Ovary (tissue), 9 donors: ENCODE measurements around the gene FLVCR2. TPM values are rescaled to one million over a fixed set of nuclear protein-coding genes. Genes with fewer than 3 reads are reported as not detected.

Source experiments
- DNase-seq, 5 donors: peaks; one replicate each; pipeline ENCODE4 v3.0.0-alpha.2; 2019 to 2020
- H3K27ac ChIP-seq, 2 donors: fragments of 200-600 bp; one replicate each; pipeline versions ENCODE4 v1.5.1 to v1.8.0; 2019 to 2022
- H3K27me3 ChIP-seq: fragments of 200-600 bp; one replicate; pipeline ENCODE4 v1.8.0; 2022
- H3K36me3 ChIP-seq: fragments of 200-600 bp; sonication (generic); one replicate; pipeline ENCODE4 v1.5.1; 2019
- H3K4me1 ChIP-seq: one replicate; pipeline ENCODE4 v1.8.1; 2013; ENCODE audit warnings: mild to moderate bottlenecking, moderate library complexity; ENCODE audit not compliant: insufficient read depth
- H3K4me3 ChIP-seq: fragments of 200-600 bp; sonication (generic); one replicate; pipeline ENCODE4 v1.5.1; 2017
- H3K9me3 ChIP-seq, 2 donors: fragments of 200-600 bp in 1 of 2; sonication (generic) in 1 of 2; one replicate each; pipeline versions ENCODE4 v1.5.1 to v1.8.1; 2013 to 2019; ENCODE audit warnings: mild to moderate bottlenecking in 1 of 2, moderate library complexity in 1 of 2
- CTCF ChIP-seq, 3 donors: fragments of 450-650 bp in 2 of 3; fragments of 200-600 bp in 1 of 3; IDR thresholded peaks; one replicate each; pipeline versions ENCODE4 v1.5.1 to v1.8.0; 2016 to 2022; ENCODE audit warnings: antibody characterized with exemption in 3 of 3, mild to moderate bottlenecking in 1 of 3
- EP300 ChIP-seq: sonication (generic); formaldehyde crosslinking; IDR thresholded peaks from one replicate; pipeline ENCODE4 v1.6.1; 2017; ENCODE audit warnings: antibody characterized with exemption
- POLR2A ChIP-seq: fragments of 450-650 bp; IDR thresholded peaks from one replicate; pipeline ENCODE4 v1.6.1; 2017; ENCODE audit warnings: antibody characterized with exemption, mild to moderate bottlenecking, moderate library complexity
- WGBS, 3 donors: extraction: QIAGEN DNeasy Blood & Tissue Kit in 1 of 3; methylation state at CpG; one replicate each; pipeline versions ENCODE4 v1.1.5 to v1.1.7; 2013 to 2017; 5-methylcytosine and 5-hydroxymethylcytosine counted together
- intact Hi-C, 4 donors: fragments of 100-400 bp; cut with DNase I; formaldehyde crosslinking; loops; one replicate each; pipeline versions ENCODE4 v1.11.0 to v1.15.1; 2022 to 2023
- polyA plus RNA-seq, 2 donors: library from polyadenylated mRNA; stranded (reverse); fragments of 200-250 nt in 1 of 2; fragments of 350-450 nt in 1 of 2; fragmentation: Illumina TruSeq in 1 of 2; extraction: RNeasy Lipid Tissue Mini Kit (QIAGEN cat#74804) in 1 of 2; gene quantifications; one replicate each; pipeline ENCODE4 v1.2.3, GENCODE V29; 2013 to 2014
- total RNA-seq, 7 donors: library from RNA; depleted of rRNA in 2 of 7; stranded (reverse); fragments of >200 nt in 2 of 7; fragmentation: NEBNext Ultra II Directional in 3 of 7; extraction: Animal tissue kit (Norgen Biotek cat#: 25700) in 3 of 7; gene quantifications; one replicate each; pipeline versions ENCODE4 v1.1.0 to v1.2.4, GENCODE V29; 2016 to 2023
- donor health status: DM: no; HTN: no; CAD: no; lungs with moderate emphysema.
- donor health status: DM: no; HTN: no; CAD: no.
- donor health status: Bipolar disorder and iron deficiency.
- donor health status: DM: yes; HTN: yes; CAD: no.
- donor health status: DM: no; HTN: no; CAD: no.
- donor health status: DM: yes; HTN: yes; CAD: no.

FLVCR2 gene
- total and polyA plus RNA-seq, 9 donors: 1.5 to 18.4 (median 4.4) TPM

- Histone ChIP-seq H3K27me3 (no peaks in the 10 kb centered on the region), H3K4me1 (no peaks in the 10 kb centered on the region)
- 79 to 89% (median 80%) methylated on average over 7 of the region's 7 CpGs for WGBS, 3 donors
Measured at GRCh38 chr14:75551021-75551420, 27.4 kb upstream of the FLVCR2 start.

GRCh38 chr14:75553157-75553556 lies 25.3 kb upstream of the FLVCR2 start:
- WGBS, 3 donors: 96% methylated on average over 6 of the region's 6 CpGs
- H3K4me3 ChIP-seq: no peak overlapping the region
- no peak for DNase-seq
- H3K27ac ChIP-seq: no peak overlapping the region
- no peaks in the 10 kb centered on the region for H3K27me3 ChIP-seq
- no peaks in the 10 kb centered on the region for H3K4me1 ChIP-seq
- H3K9me3 ChIP-seq: no peaks in the 10 kb centered on the region
- TF ChIP-seq POLR2A: no peak
- no peak for TF ChIP-seq CTCF (IDR thresholded peaks at IDR 0.05)
- no peak for TF ChIP-seq EP300
- no peaks in the 10 kb centered on the region for H3K36me3 ChIP-seq
- intact Hi-C loops: no loop called here

More at GRCh38 chr14:75551021-75551420, 27.4 kb upstream of the FLVCR2 start:
- H3K4me3 ChIP-seq: no peak overlapping the region
- H3K27ac ChIP-seq: no peak overlapping the region
- no peaks in the 10 kb centered on the region for H3K9me3 ChIP-seq
- TF ChIP-seq EP300: no peak
- TF ChIP-seq CTCF (IDR thresholded peaks at IDR 0.05): no peak
- TF ChIP-seq POLR2A: no peak
- no peak for DNase-seq
- intact Hi-C loops: no loop called here
- H3K36me3 ChIP-seq: no peaks in the 10 kb centered on the region

GRCh38 chr14:75553761-75554364 lies 24.6 kb upstream of the FLVCR2 start:
- Histone ChIP-seq H3K4me3 (no peak overlapping the region), H3K4me1 (no peaks in the 10 kb centered on the region), H3K36me3 (no peaks in the 10 kb centered on the region), H3K9me3 (no peaks in the 10 kb centered on the region), H3K27me3 (no peaks in the 10 kb centered on the region), H3K27ac (no peak overlapping the region)
- TF ChIP-seq CTCF (IDR thresholded peaks at IDR 0.05) (no peak), EP300 (no peak), POLR2A (no peak)
- DNase-seq: no peak
- WGBS, 3 donors: 67 to 72% (median 71%) methylated on average over 4 of the region's 4 CpGs
- intact Hi-C loops: no loop called here

- intact Hi-C loops: no loop called here
- DNase-seq: no peak
- no peaks in the 10 kb centered on the region for H3K36me3 ChIP-seq
- no peaks in the 10 kb centered on the region for H3K9me3 ChIP-seq
- H3K4me1 ChIP-seq: no peaks in the 10 kb centered on the region
- TF ChIP-seq EP300: no peak
- TF ChIP-seq POLR2A: no peak
- no peak for TF ChIP-seq CTCF (IDR thresholded peaks at IDR 0.05)
- H3K27ac ChIP-seq: no peak overlapping the region
- WGBS, 3 donors: 40 to 48% (median 42%) methylated on average over 2 of the region's 2 CpGs
- no peak overlapping the region for H3K4me3 ChIP-seq
- H3K27me3 ChIP-seq: no peaks in the 10 kb centered on the region
Measured at GRCh38 chr14:75554482-75554881, 23.9 kb upstream of the FLVCR2 start.
